CD14-positive monocyte (primary cell): ENCODE data around the gene PDE8A. TPM values are rescaled to one million over a fixed set of nuclear protein-coding genes. Genes with fewer than 3 reads are reported as not detected.
"Not testable (repeated sequence)": the region's sequence is repeated elsewhere in the genome, so short reads cannot be mapped to it uniquely, and the experiment has no call there.

Experiments used
- DNase-seq, 3 donors: peaks; one replicate each; pipeline ENCODE4 v3.0.0-alpha.2; 2011 to 2022
- H2AFZ ChIP-seq: 2 replicates; pipeline ENCODE4 v1.6.0; 2012; ENCODE audit warnings: mild to moderate bottlenecking, low read depth, low read length, inconsistent platforms; ENCODE audit not compliant: insufficient read depth, poor library complexity, severe bottlenecking
- H3K27ac ChIP-seq, 2 donors: 1 replicate in 1 of 2; 2 replicates in 1 of 2; pipeline ENCODE4 v1.5.1; 2012 to 2013; ENCODE audit warnings: low read length in 2 of 2, control low read depth in 1 of 2, inconsistent platforms in 1 of 2, low read depth in 1 of 2, mild to moderate bottlenecking in 1 of 2
- H3K27me3 ChIP-seq, 2 donors: one replicate each; pipeline versions ENCODE4 v1.6.0 to v1.6.1; 2011 to 2013; ENCODE audit warnings: low read length in 2 of 2; ENCODE audit not compliant: control insufficient read depth in 2 of 2, insufficient read depth in 2 of 2
- H3K36me3 ChIP-seq, 2 donors: replicated peaks in 1 of 2; 1 replicate in 1 of 2; 2 replicates in 1 of 2; pipeline versions ENCODE4 v1.5.1 to v1.6.1; 2012 to 2013; ENCODE audit warnings: low read length in 2 of 2, control low read depth in 1 of 2, inconsistent platforms in 1 of 2, mild to moderate bottlenecking in 1 of 2; ENCODE audit not compliant: insufficient read depth in 2 of 2, control insufficient read depth in 1 of 2
- H3K4me1 ChIP-seq, 2 donors: 1 replicate in 1 of 2; 2 replicates in 1 of 2; pipeline versions ENCODE4 v1.5.1 to v1.6.1; 2012 to 2013; ENCODE audit warnings: low read length in 2 of 2, control low read depth in 1 of 2, inconsistent platforms in 1 of 2, mild to moderate bottlenecking in 1 of 2, moderate library complexity in 1 of 2; ENCODE audit not compliant: insufficient read depth in 2 of 2, control insufficient read depth in 1 of 2
- H3K4me2 ChIP-seq: replicated peaks from 2 replicates; pipeline ENCODE3; 2012; ENCODE audit warnings: low read length, moderate library complexity, mild to moderate bottlenecking; ENCODE audit not compliant: poor library complexity, severe bottlenecking; ENCODE audit errors: extremely low read depth
- H3K4me3 ChIP-seq, 3 experiments: fragments of 200-600 bp in 1 of 3; sonication (generic) in 1 of 3; replicated peaks in 1 of 3; 1 replicate in 2 of 3; 2 replicates in 1 of 3; pipeline ENCODE4 v1.5.1; 2011 to 2013; ENCODE audit warnings: low read length in 3 of 3, mild to moderate bottlenecking in 3 of 3, control low read depth in 2 of 3, low read depth in 2 of 3, inconsistent platforms in 1 of 3, moderate library complexity in 1 of 3
- H3K79me2 ChIP-seq: 2 replicates; pipeline ENCODE4 v1.6.0; 2012; ENCODE audit warnings: mild to moderate bottlenecking, control low read depth, inconsistent platforms, low read length, moderate library complexity; ENCODE audit not compliant: insufficient read depth
- H3K9ac ChIP-seq: 2 replicates; pipeline ENCODE4 v1.6.0; 2017; ENCODE audit warnings: low read length, mild to moderate bottlenecking; ENCODE audit not compliant: insufficient read depth, poor library complexity, severe bottlenecking
- H3K9me3 ChIP-seq, 2 donors: replicated peaks in 1 of 2; 1 replicate in 1 of 2; 2 replicates in 1 of 2; pipeline versions ENCODE4 v1.5.1 to v1.6.1; 2012 to 2013; ENCODE audit warnings: low read length in 2 of 2, control low read depth in 1 of 2; ENCODE audit not compliant: control insufficient read depth in 1 of 2, insufficient read depth in 1 of 2
- H4K20me1 ChIP-seq: 2 replicates; pipeline ENCODE4 v1.6.0; 2012; ENCODE audit warnings: mild to moderate bottlenecking, low read length, control low read depth, moderate library complexity; ENCODE audit not compliant: insufficient read depth
- H3K27ac Mint-ChIP-seq, 7 donors: one replicate each; pipeline ENCODE4 v1.8.0; 2020; ENCODE audit warnings: mild to moderate bottlenecking in 7 of 7, mixed read lengths in 7 of 7, moderate library complexity in 6 of 7, inconsistent platforms in 2 of 7
- H3K27me3 Mint-ChIP-seq, 3 donors: one replicate each; pipeline ENCODE4 v1.8.0; 2021 to 2022; ENCODE audit warnings: low read depth in 3 of 3, mild to moderate bottlenecking in 3 of 3, mixed read lengths in 3 of 3, moderate library complexity in 3 of 3, inconsistent platforms in 1 of 3
- H3K36me3 Mint-ChIP-seq, 2 donors: one replicate each; pipeline ENCODE4 v1.8.0; 2020; ENCODE audit warnings: mixed read lengths in 2 of 2, inconsistent platforms in 1 of 2, mild to moderate bottlenecking in 1 of 2
- H3K4me1 Mint-ChIP-seq: one replicate; pipeline ENCODE4 v1.8.0; 2020; ENCODE audit warnings: mild to moderate bottlenecking, mixed read lengths
- H3K4me3 Mint-ChIP-seq, 2 donors: one replicate each; pipeline ENCODE4 v1.8.0; 2020; ENCODE audit warnings: mild to moderate bottlenecking in 2 of 2, mixed read lengths in 2 of 2, moderate library complexity in 1 of 2
- H3K9me3 Mint-ChIP-seq, 7 donors: one replicate each; pipeline ENCODE4 v1.8.0; 2020 to 2022; ENCODE audit warnings: mixed read lengths in 7 of 7, mild to moderate bottlenecking in 6 of 7, moderate library complexity in 6 of 7, inconsistent platforms in 2 of 7
- WGBS: methylation state at CpG from one replicate; pipeline ENCODE4 v1.1.5; 2013; ENCODE audit warnings: missing lambda C conversion rate; ENCODE audit not compliant: insufficient coverage; 5-methylcytosine and 5-hydroxymethylcytosine counted together
- intact Hi-C, 2 donors: fragments of 100-400 bp; cut with micrococcal nuclease; formaldehyde crosslinking; loops; one replicate each; pipeline versions ENCODE4 v1.15.0 to v1.15.1; 2023
- polyA plus RNA-seq, 3 donors: library from polyadenylated mRNA; depleted of rRNA in 1 of 3; unstranded in 2 of 3; stranded (reverse) in 1 of 3; fragments of 300-500 nt in 2 of 3; fragments of >200 nt in 1 of 3; fragmentation: Illumina TruSeq in 2 of 3; gene quantifications; 1 replicate in 2 of 3; 2 replicates in 1 of 3; pipeline ENCODE4 v1.2.3, GENCODE V29; 2012 to 2021
- TF ChIP-seq, protein P1 (sequence below): fragments of 200-600 bp; IDR thresholded peaks from one replicate; pipeline ENCODE4 v1.8.0; 2022; ENCODE audit warnings: antibody characterized with exemption, mild to moderate bottlenecking

PDE8A gene
- polyA plus RNA-seq, 3 donors = 2.8 to 33.4 (median 4.9) TPM

DNA sequence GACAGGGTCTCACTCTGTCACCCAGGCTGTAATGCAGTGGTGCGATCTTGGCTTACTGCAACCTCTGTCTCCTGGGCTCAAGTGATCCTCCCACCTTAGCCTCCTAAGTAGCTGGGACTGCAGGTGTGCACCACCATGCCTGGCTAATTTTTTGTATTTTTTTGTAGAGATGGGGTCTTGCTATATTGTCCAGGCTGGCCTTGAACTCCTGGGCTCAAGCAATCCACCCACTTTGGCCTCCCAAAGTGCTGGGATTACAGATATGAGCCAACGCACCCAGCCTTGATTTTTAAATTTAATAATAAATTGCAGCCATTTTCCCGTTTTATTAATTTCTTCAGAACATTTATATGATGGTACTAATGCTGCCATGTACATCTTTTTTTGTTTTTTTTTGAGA lies 15.6 kb downstream of the PDE8A start:
- H3K4me1 Mint-ChIP-seq = peaks cover 30% of the 10 kb centered on the region
- intact Hi-C loops = not testable (repeated sequence)
- H3K36me3 Mint-ChIP-seq = peaks cover 6 to 12% of the 10 kb centered on the region in 2 donors

DNA sequence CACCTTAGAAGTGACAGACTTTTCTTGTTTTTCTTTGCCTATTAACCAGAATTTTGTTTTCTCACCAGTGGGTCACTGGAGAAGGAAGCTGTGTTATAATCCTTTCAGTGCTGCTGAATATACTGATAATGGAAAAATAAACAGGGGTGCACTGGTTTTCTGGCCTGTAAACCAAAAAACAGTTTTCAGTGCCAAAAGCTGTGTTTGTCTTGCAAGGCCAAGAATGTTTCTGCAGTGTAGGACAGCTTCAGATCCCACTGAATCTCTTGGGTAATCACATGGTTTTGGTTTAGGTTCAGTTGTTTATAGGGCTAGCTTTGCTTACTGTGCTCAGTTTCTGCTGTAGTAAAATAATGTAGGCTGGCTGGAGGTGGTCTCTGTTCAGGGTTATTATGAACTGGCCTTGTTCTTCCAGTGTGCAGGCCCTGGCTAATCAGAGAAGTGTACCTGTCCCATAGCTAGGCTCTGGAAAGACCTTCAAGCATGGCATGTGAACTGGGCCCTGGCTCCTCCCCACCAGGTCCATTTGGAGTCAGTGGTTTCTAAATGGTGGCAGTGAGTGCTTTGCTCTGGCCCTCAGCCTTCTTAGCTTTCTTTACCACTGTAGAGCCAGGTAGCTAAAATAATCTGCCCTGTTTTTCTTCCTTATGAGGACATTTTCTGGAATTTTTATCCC lies 18.7 kb downstream of the PDE8A start:
- no peak overlapping the region for H3K4me2 ChIP-seq
- no peaks in the 10 kb centered on the region for H3K27me3 Mint-ChIP-seq
- H3K4me3 ChIP-seq = no peak overlapping the region
- H3K9me3 Mint-ChIP-seq = no peaks in the 10 kb centered on the region
- peaks cover 70% of the 10 kb centered on the region for H4K20me1 ChIP-seq
- H3K27me3 ChIP-seq = no peaks in the 10 kb centered on the region
- H3K4me1 ChIP-seq = peaks cover 31 to 40% of the 10 kb centered on the region in 2 donors
- no peak overlapping the region for H3K27ac Mint-ChIP-seq
- H3K4me1 Mint-ChIP-seq = peaks cover 47% of the 10 kb centered on the region
- H3K27ac ChIP-seq = no peak overlapping the region
- TF ChIP-seq, protein P1, sequence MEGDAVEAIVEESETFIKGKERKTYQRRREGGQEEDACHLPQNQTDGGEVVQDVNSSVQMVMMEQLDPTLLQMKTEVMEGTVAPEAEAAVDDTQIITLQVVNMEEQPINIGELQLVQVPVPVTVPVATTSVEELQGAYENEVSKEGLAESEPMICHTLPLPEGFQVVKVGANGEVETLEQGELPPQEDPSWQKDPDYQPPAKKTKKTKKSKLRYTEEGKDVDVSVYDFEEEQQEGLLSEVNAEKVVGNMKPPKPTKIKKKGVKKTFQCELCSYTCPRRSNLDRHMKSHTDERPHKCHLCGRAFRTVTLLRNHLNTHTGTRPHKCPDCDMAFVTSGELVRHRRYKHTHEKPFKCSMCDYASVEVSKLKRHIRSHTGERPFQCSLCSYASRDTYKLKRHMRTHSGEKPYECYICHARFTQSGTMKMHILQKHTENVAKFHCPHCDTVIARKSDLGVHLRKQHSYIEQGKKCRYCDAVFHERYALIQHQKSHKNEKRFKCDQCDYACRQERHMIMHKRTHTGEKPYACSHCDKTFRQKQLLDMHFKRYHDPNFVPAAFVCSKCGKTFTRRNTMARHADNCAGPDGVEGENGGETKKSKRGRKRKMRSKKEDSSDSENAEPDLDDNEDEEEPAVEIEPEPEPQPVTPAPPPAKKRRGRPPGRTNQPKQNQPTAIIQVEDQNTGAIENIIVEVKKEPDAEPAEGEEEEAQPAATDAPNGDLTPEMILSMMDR = no peak
- no peaks in the 10 kb centered on the region for H3K9me3 ChIP-seq
- no peak overlapping the region for H3K9ac ChIP-seq
- no peak for DNase-seq
- peaks cover 53% of the 10 kb centered on the region for H3K79me2 ChIP-seq
- H2AFZ ChIP-seq = no peak overlapping the region
- H3K36me3 Mint-ChIP-seq = peaks cover 6 to 12% of the 10 kb centered on the region in 2 donors
- no peak overlapping the region for H3K4me3 Mint-ChIP-seq
- no peaks in the 10 kb centered on the region for H3K36me3 ChIP-seq
- intact Hi-C loops = loop anchor here in 1 of 2 donors (10.0 kb wide), 1 partner anchor 46 kb away; no protein-coding TSS in a partner anchor

More for the DNA sequence above, 15.6 kb downstream of the PDE8A start:
- DNase-seq, H3K36me3 ChIP-seq, H2AFZ ChIP-seq, H3K4me3 Mint-ChIP-seq, H3K27me3 ChIP-seq, H3K9ac ChIP-seq, H3K27me3 Mint-ChIP-seq, H3K9me3 ChIP-seq, H3K27ac Mint-ChIP-seq, H3K9me3 Mint-ChIP-seq, H3K4me3 ChIP-seq, H3K27ac ChIP-seq, H3K4me2 ChIP-seq: not testable (repeated sequence)
- WGBS = no CpG with 5 or more reads among the region's 3 CpGs
- H3K4me1 ChIP-seq = peaks cover 13 to 24% of the 10 kb centered on the region in 2 donors
- H4K20me1 ChIP-seq = peaks cover 61% of the 10 kb centered on the region
- H3K79me2 ChIP-seq = peaks cover 64% of the 10 kb centered on the region
